GM13977 (cell line): ENCODE measurements around the gene DUT.
A peak's percentile ranks its signal among the peaks of the same experiment; 100 is the strongest.

Experiments
- DNase-seq: peaks from one replicate; pipeline ENCODE4 v3.0.0; 2012; ENCODE audit warnings: low spot score
- in situ Hi-C: fragments of 300-500 bp; cut with MboI; formaldehyde crosslinking; loops from one replicate; pipeline ENCODE4 v1.12.0; 2022; ENCODE audit warnings: low sequenced_read_pairs, low pct_unique_long_range_greater_than_20kb, mixed read lengths, inconsistent platforms; ENCODE audit not compliant: unreplicated experiment
- TF ChIP-seq, protein P1 (sequence below): IDR thresholded peaks from 2 replicates; pipeline ENCODE4 v1.5.1; 2012; ENCODE audit warnings: mild to moderate bottlenecking, control low read depth; ENCODE audit not compliant: insufficient read depth; ENCODE audit errors: extremely low read depth, missing control alignments

DUT gene

GRCh38 chr15:48354694-48355303 lies 23.6 kb downstream of the DUT start:
- in situ Hi-C loops, result loop anchor here (25.0 kb wide), 2 partner anchors 458 to 1058 kb away; partner anchors contain the start of genes CEP152 and FGF7
- DNase-seq, result no peak
- TF ChIP-seq, protein P1, sequence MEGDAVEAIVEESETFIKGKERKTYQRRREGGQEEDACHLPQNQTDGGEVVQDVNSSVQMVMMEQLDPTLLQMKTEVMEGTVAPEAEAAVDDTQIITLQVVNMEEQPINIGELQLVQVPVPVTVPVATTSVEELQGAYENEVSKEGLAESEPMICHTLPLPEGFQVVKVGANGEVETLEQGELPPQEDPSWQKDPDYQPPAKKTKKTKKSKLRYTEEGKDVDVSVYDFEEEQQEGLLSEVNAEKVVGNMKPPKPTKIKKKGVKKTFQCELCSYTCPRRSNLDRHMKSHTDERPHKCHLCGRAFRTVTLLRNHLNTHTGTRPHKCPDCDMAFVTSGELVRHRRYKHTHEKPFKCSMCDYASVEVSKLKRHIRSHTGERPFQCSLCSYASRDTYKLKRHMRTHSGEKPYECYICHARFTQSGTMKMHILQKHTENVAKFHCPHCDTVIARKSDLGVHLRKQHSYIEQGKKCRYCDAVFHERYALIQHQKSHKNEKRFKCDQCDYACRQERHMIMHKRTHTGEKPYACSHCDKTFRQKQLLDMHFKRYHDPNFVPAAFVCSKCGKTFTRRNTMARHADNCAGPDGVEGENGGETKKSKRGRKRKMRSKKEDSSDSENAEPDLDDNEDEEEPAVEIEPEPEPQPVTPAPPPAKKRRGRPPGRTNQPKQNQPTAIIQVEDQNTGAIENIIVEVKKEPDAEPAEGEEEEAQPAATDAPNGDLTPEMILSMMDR, result no peak

DNA sequence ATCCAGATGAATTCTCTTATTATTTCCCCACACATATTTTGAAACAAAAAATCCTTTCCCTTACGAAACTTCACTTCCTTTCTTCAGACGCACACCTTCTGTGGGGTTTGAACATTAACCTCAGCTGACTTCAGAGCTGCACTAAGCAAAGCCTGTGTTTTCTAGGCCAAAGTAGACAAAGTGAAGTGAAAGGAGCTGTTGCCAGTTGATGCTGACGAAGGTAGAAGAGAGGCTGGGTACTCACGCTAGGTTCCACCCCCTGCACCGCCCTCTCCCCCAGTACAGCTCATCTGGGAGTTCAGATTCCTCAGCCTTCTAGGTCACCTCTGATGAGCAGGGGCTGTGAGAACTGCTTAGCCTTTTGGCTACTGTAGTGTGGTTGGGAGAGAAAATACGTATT lies 24.1 kb downstream of the DUT start:
- no peak for DNase-seq
- TF ChIP-seq, protein P1, result no peak
- in situ Hi-C loops, result loop anchor here (25.0 kb wide), 2 partner anchors 457 to 1057 kb away; partner anchors contain the start of genes CEP152 and FGF7

- in situ Hi-C loops, result loop anchor here (25.0 kb wide), 2 partner anchors 454 to 1054 kb away; partner anchors contain the start of genes CEP152 and FGF7
- TF ChIP-seq, protein P1, result peak; percentile 56
- peak; percentile 17 for DNase-seq
Measured at GRCh38 chr15:48358229-48359152, 27.3 kb downstream of the DUT start.

- TF ChIP-seq, protein P1, result no peak
- in situ Hi-C loops, result loop anchor here (25.0 kb wide), 2 partner anchors 451 to 1051 kb away; partner anchors contain the start of genes CEP152 and FGF7
- DNase-seq, result no peak
Measured at GRCh38 chr15:48360841-48361240, 29.6 kb downstream of the DUT start.

GRCh38 chr15:48361685-48362084 lies 30.5 kb downstream of the DUT start:
- TF ChIP-seq, protein P1, result no peak
- in situ Hi-C loops, result loop anchor here (25.0 kb wide), 2 partner anchors 451 to 1051 kb away; partner anchors contain the start of genes CEP152 and FGF7
- no peak for DNase-seq

GRCh38 chr15:48363474-48363873 lies 32.2 kb downstream of the DUT start:
- TF ChIP-seq, protein P1, result no peak
- DNase-seq, result no peak
- in situ Hi-C loops, result loop anchor here (25.0 kb wide), 2 partner anchors 449 to 1049 kb away; partner anchors contain the start of genes CEP152 and FGF7
